ENCODE data around the gene CNKSR3.
A peak's percentile ranks its signal among the peaks of the same experiment; 100 is the strongest.

- TF ChIP-seq POLR2AphosphoS5 (IDR thresholded peaks at IDR 0.05; ENCODE audit: insufficient read depth in 1 of 2, low read depth in 1 of 2) (peak in 1 of 2 donors; percentile 18), POLR2A (IDR thresholded peaks at IDR 0.05) (no peak)
- TF ChIP-seq, protein P1, sequence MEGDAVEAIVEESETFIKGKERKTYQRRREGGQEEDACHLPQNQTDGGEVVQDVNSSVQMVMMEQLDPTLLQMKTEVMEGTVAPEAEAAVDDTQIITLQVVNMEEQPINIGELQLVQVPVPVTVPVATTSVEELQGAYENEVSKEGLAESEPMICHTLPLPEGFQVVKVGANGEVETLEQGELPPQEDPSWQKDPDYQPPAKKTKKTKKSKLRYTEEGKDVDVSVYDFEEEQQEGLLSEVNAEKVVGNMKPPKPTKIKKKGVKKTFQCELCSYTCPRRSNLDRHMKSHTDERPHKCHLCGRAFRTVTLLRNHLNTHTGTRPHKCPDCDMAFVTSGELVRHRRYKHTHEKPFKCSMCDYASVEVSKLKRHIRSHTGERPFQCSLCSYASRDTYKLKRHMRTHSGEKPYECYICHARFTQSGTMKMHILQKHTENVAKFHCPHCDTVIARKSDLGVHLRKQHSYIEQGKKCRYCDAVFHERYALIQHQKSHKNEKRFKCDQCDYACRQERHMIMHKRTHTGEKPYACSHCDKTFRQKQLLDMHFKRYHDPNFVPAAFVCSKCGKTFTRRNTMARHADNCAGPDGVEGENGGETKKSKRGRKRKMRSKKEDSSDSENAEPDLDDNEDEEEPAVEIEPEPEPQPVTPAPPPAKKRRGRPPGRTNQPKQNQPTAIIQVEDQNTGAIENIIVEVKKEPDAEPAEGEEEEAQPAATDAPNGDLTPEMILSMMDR (IDR thresholded peaks at IDR 0.05): no peak
Measured at GRCh38 chr6:154457881-154458284, 52.6 kb downstream of the CNKSR3 start.
